Esophagus muscularis mucosa (tissue), 4 donors: ENCODE results near the gene IQGAP1. TPM values are rescaled to one million over a fixed set of nuclear protein-coding genes. Genes with fewer than 3 reads are reported as not detected.

Experiments used
- DNase-seq: peaks from one replicate; pipeline ENCODE4 v3.0.0-alpha.2; 2017; ENCODE audit errors: extremely low spot score
- H3K27ac ChIP-seq, 4 donors: fragments of 200-600 bp; sonication (generic); replicated peaks in 1 of 4; 1 replicate in 3 of 4; 2 replicates in 1 of 4; pipeline ENCODE4 v1.5.1; 2016 to 2019; ENCODE audit warnings: mild to moderate bottlenecking in 1 of 4
- H3K27me3 ChIP-seq, 4 donors: fragments of 200-600 bp; sonication (generic); one replicate each; pipeline versions ENCODE4 v1.5.1 to v1.6.0; 2016 to 2019
- H3K36me3 ChIP-seq, 4 donors: fragments of 200-600 bp; sonication (generic); one replicate each; pipeline ENCODE4 v1.5.1; 2016 to 2019
- H3K4me1 ChIP-seq, 4 donors: fragments of 200-600 bp; sonication (generic); one replicate each; pipeline ENCODE4 v1.5.1; 2016 to 2019
- H3K4me3 ChIP-seq, 4 donors: fragments of 200-600 bp; sonication (generic); 1 replicate in 2 of 4; 2 replicates in 2 of 4; pipeline ENCODE4 v1.5.1; 2016 to 2019; ENCODE audit warnings: mild to moderate bottlenecking in 4 of 4, moderate library complexity in 1 of 4
- H3K9me3 ChIP-seq, 4 donors: fragments of 200-600 bp; sonication (generic); 1 replicate in 3 of 4; 2 replicates in 1 of 4; pipeline ENCODE4 v1.5.1; 2016 to 2019
- CTCF ChIP-seq, 3 experiments: fragments of 200-600 bp in 2 of 3; fragments of 450-650 bp in 1 of 3; sonication (generic) in 2 of 3; IDR thresholded peaks; one replicate each; pipeline ENCODE4 v1.5.1; 2017 to 2019; ENCODE audit warnings: antibody characterized with exemption in 3 of 3, mild to moderate bottlenecking in 2 of 3, moderate library complexity in 1 of 3
- EP300 ChIP-seq: sonication (generic); formaldehyde crosslinking; IDR thresholded peaks from one replicate; pipeline ENCODE4 v1.6.1; 2017; ENCODE audit warnings: antibody characterized with exemption
- POLR2A ChIP-seq: fragments of 450-650 bp; IDR thresholded peaks from one replicate; pipeline ENCODE4 v1.6.1; 2017; ENCODE audit warnings: antibody characterized with exemption, moderate library complexity, mild to moderate bottlenecking, low read depth
- POLR2AphosphoS5 ChIP-seq, 2 donors: sonication (generic); formaldehyde crosslinking; IDR thresholded peaks; one replicate each; pipeline ENCODE4 v1.6.1; 2017; ENCODE audit warnings: antibody characterized with exemption in 2 of 2
- WGBS: methylation state at CpG from one replicate; pipeline ENCODE4 v1.1.5; 2018; 5-methylcytosine and 5-hydroxymethylcytosine counted together
- intact Hi-C: fragments of 100-400 bp; cut with DNase I; formaldehyde crosslinking; loops from one replicate; pipeline ENCODE4 v1.15.1; 2023
- total RNA-seq, 4 donors: library from RNA; depleted of rRNA; stranded (reverse); fragments of >200 nt; gene quantifications; one replicate each; pipeline versions ENCODE4 v1.1.0 to v1.2.1, GENCODE V29; 2016

The IQGAP1 gene
- total RNA-seq, 4 donors from 2014 or later, result 212 to 293 (median 251) TPM

DNA sequence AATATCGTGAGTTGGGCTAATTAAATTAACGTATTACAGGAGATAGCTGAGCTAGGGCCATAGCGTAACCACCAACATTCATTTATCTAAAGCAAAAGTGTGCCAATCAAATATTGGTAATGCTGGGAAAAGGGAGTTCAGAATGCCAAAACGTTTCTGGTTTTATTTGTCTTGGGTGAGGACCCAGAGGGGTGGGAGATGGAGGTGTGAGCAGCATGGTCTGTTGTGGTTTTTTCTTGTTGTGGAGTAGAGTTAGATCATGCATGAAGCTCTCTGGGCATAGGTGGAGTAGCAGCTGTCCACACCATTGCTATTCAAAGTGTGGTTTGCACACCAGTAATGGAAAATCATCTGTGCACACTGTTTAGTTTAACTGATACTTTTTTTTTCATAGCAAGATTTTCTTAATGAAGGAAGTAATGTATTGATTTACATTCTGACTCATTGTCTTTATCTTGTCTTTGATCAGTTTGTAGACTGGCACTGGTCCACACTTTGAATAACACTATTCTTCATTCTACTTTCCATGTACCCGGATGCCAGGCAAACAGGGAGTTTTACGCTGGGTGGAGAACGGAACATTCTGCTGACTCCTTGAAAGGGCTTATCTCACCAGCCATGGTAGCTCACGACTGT, 90.9 kb downstream of the IQGAP1 start:
- 81% methylated on average over 8 of the region's 8 CpGs for WGBS
- H3K36me3 ChIP-seq, result peaks cover 60 to 99% (median 88%) of the 10 kb centered on the region in 4 donors
- H3K27me3 ChIP-seq, result no peaks in the 10 kb centered on the region
- no peak overlapping the region for H3K27ac ChIP-seq
- DNase-seq, result no peak
- H3K4me1 ChIP-seq, result peaks cover 0 to 6% (median 3%) of the 10 kb centered on the region in 4 donors
- TF ChIP-seq CTCF (IDR thresholded peaks at IDR 0.05), result no peak
- TF ChIP-seq EP300, result no peak
- TF ChIP-seq POLR2A, result no peak
- no peak for TF ChIP-seq POLR2AphosphoS5 (IDR thresholded peaks at IDR 0.05)
- H3K9me3 ChIP-seq, result no peaks in the 10 kb centered on the region
- intact Hi-C loops, result no loop called here
- H3K4me3 ChIP-seq, result no peak overlapping the region

- TF ChIP-seq POLR2A, result no peak
- TF ChIP-seq EP300, result no peak
- no peak for TF ChIP-seq POLR2AphosphoS5 (IDR thresholded peaks at IDR 0.05)
- TF ChIP-seq CTCF (IDR thresholded peaks at IDR 0.05), result no peak
- H3K36me3 ChIP-seq, result peaks cover 59 to 99% (median 88%) of the 10 kb centered on the region in 4 donors
- WGBS, result 74% methylated on average over 5 of the region's 5 CpGs
- no peak for DNase-seq
- H3K27ac ChIP-seq, result no peak overlapping the region
- intact Hi-C loops, result loop anchor here (5.0 kb wide), 1 partner anchor 117 kb away; no protein-coding TSS in a partner anchor
- peaks cover 0 to 6% (median 3%) of the 10 kb centered on the region in 4 donors for H3K4me1 ChIP-seq
- no peaks in the 10 kb centered on the region for H3K27me3 ChIP-seq
- H3K9me3 ChIP-seq, result no peaks in the 10 kb centered on the region
- no peak overlapping the region for H3K4me3 ChIP-seq
These were observed 91.6 kb downstream of the IQGAP1 start for GRCh38 chr15:90479656-90480055.

DNA sequence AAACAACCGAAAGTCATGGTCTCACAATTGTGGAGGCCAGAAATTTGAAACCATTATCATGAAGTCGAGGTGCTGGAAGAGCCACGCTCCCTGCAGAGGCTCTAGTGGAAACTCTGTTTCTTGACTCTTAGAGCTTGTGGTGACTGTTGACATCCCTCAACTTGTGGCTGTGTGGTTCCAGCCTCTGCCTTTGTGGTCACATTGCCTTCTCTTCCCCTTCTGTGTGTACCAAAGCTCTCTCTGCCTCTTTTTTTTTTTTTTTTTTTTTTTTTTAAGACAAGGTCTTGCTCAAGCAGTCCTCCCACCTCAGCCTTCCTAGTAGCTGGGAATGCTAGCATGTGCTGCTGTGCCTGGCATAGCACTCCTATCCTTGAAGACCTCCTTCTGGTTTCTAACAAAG, 93.0 kb downstream of the IQGAP1 start:
- H3K27ac ChIP-seq, result peak overlapping the region in 1 of 4 donors; percentile 19
- intact Hi-C loops, result loop anchor here (5.0 kb wide), 1 partner anchor 119 kb away; no protein-coding TSS in a partner anchor
- WGBS, result 87% methylated on average over 3 of the region's 3 CpGs
- TF ChIP-seq CTCF (IDR thresholded peaks at IDR 0.05) (no peak), POLR2AphosphoS5 (IDR thresholded peaks at IDR 0.05) (no peak), POLR2A (no peak), EP300 (no peak)
- no peak overlapping the region for H3K4me3 ChIP-seq
- H3K4me1 ChIP-seq, result peaks cover 0 to 6% (median 3%) of the 10 kb centered on the region in 4 donors
- no peak for DNase-seq
- H3K9me3 ChIP-seq, result no peaks in the 10 kb centered on the region
- H3K27me3 ChIP-seq, result no peaks in the 10 kb centered on the region
- H3K36me3 ChIP-seq, result peaks cover 57 to 99% (median 88%) of the 10 kb centered on the region in 4 donors

GRCh38 chr15:90482124-90483011, 94.3 kb downstream of the IQGAP1 start:
- DNase-seq, result no peak
- Histone ChIP-seq H3K9me3 (no peaks in the 10 kb centered on the region), H3K4me1 (peaks cover 0 to 6% (median 3%) of the 10 kb centered on the region in 4 donors), H3K27me3 (no peaks in the 10 kb centered on the region), H3K36me3 (peaks cover 57 to 99% (median 88%) of the 10 kb centered on the region in 4 donors), H3K4me3 (no peak overlapping the region), H3K27ac (peak overlapping the region in 2 of 4 donors; percentile 12 to 19)
- intact Hi-C loops, result loop anchor here (2.0 to 5.0 kb wide), 2 partner anchors 120 to 162 kb away; no protein-coding TSS in a partner anchor
- WGBS, result 52% methylated on average over 7 of the region's 7 CpGs
- TF ChIP-seq CTCF (IDR thresholded peaks at IDR 0.05), result peak; percentile 69 to 80 (median 76)
- TF ChIP-seq POLR2A, result no peak
- peak in 1 of 2 donors; percentile 8 for TF ChIP-seq POLR2AphosphoS5 (IDR thresholded peaks at IDR 0.05)
